SK-N-MC (cell line): ENCODE measurements around the gene C17orf50.

Source experiments
- EZH2 ChIP-seq: fragments of 200-600 bp; sonication (generic); IDR thresholded peaks from one replicate; pipeline ENCODE4 v1.6.1; 2017; ENCODE audit warnings: antibody characterized with exemption
- FOXP2 ChIP-seq: optimal IDR thresholded peaks from 2 replicates; pipeline ENCODE3; 2011; ENCODE audit warnings: mild to moderate bottlenecking, moderate library complexity; ENCODE audit not compliant: insufficient read depth; ENCODE audit errors: extremely low read length, control extremely low read depth
- POLR2AphosphoS5 ChIP-seq: IDR thresholded peaks from 2 replicates; pipeline ENCODE4 v1.6.1; 2012; ENCODE audit warnings: mild to moderate bottlenecking, low read depth, low read length, borderline replicate concordance

- no peak for TF ChIP-seq POLR2AphosphoS5
- TF ChIP-seq FOXP2 = no peak
- TF ChIP-seq EZH2 = no peak
Measured at GRCh38 chr17:35764123-35764991, 3.7 kb downstream of the C17orf50 start.
